HFFc6 (cell line): ENCODE data around the gene CSTF2. TPM values are rescaled to one million over a fixed set of nuclear protein-coding genes. Genes with fewer than 3 reads are reported as not detected.
"Not testable (repeated sequence)": the region's sequence is repeated elsewhere in the genome, so short reads cannot be mapped to it uniquely, and the experiment has no call there.

Experiments used
- DNase-seq: peaks from one replicate; pipeline ENCODE4 v3.0.0-alpha.2; 2018
- H3K27ac Mint-ChIP-seq: 2 replicates; pipeline ENCODE4 v1.8.0; 2020; ENCODE audit warnings: mild to moderate bottlenecking, mixed read lengths
- H3K27me3 Mint-ChIP-seq: 2 replicates; pipeline ENCODE4 v1.8.0; 2021; ENCODE audit warnings: mild to moderate bottlenecking, moderate library complexity, mixed read lengths; ENCODE audit not compliant: insufficient read depth
- H3K36me3 Mint-ChIP-seq: 2 replicates; pipeline ENCODE4 v1.8.0; 2021; ENCODE audit warnings: low read depth, mixed read lengths
- H3K4me1 Mint-ChIP-seq: 2 replicates; pipeline ENCODE4 v1.8.0; 2020; ENCODE audit warnings: low read depth, mixed read lengths
- H3K4me3 Mint-ChIP-seq: 2 replicates; pipeline ENCODE4 v1.8.0; 2020; ENCODE audit warnings: mild to moderate bottlenecking, moderate library complexity, mixed read lengths
- H3K9me3 Mint-ChIP-seq: 2 replicates; pipeline ENCODE4 v1.8.0; 2020; ENCODE audit warnings: mild to moderate bottlenecking, mixed read lengths
- long read RNA-seq: library from polyadenylated mRNA; unstranded; transcript quantifications from one replicate; pipeline ENCODE4 v2.0.0, GENCODE V29; 2019
- total RNA-seq, 6 experiments: library from RNA; stranded (reverse); fragmentation: NEBNext Ultra II Directional; extraction: Animal tissue kit (Norgen Biotek cat#: 25700); gene quantifications; 2 replicates in 1 of 6; 3 replicates in 5 of 6; pipeline ENCODE4 v1.2.3, GENCODE V29; 2021
- TF ChIP-seq, protein P1 (sequence below): fragments of 200-600 bp; sonication (generic); IDR thresholded peaks from 2 replicates; pipeline ENCODE4 v1.5.0; 2021; ENCODE audit warnings: antibody characterized with exemption, mild to moderate bottlenecking

The CSTF2 gene, protein sequence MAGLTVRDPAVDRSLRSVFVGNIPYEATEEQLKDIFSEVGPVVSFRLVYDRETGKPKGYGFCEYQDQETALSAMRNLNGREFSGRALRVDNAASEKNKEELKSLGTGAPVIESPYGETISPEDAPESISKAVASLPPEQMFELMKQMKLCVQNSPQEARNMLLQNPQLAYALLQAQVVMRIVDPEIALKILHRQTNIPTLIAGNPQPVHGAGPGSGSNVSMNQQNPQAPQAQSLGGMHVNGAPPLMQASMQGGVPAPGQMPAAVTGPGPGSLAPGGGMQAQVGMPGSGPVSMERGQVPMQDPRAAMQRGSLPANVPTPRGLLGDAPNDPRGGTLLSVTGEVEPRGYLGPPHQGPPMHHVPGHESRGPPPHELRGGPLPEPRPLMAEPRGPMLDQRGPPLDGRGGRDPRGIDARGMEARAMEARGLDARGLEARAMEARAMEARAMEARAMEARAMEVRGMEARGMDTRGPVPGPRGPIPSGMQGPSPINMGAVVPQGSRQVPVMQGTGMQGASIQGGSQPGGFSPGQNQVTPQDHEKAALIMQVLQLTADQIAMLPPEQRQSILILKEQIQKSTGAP
- total RNA-seq, result 10 to 100 TPM; 17.4 to 25.7 (median 24.5) TPM
- long read RNA-seq, transcript CSTF2-201 (14 exons, 1,958 nt), result major isoform, 20 of 24 reads
- long read RNA-seq, partial matches to known transcripts, result 1 of 24 reads
- long read RNA-seq, other reads (novel, unspliced or antisense), result 3 of 24 reads

DNA sequence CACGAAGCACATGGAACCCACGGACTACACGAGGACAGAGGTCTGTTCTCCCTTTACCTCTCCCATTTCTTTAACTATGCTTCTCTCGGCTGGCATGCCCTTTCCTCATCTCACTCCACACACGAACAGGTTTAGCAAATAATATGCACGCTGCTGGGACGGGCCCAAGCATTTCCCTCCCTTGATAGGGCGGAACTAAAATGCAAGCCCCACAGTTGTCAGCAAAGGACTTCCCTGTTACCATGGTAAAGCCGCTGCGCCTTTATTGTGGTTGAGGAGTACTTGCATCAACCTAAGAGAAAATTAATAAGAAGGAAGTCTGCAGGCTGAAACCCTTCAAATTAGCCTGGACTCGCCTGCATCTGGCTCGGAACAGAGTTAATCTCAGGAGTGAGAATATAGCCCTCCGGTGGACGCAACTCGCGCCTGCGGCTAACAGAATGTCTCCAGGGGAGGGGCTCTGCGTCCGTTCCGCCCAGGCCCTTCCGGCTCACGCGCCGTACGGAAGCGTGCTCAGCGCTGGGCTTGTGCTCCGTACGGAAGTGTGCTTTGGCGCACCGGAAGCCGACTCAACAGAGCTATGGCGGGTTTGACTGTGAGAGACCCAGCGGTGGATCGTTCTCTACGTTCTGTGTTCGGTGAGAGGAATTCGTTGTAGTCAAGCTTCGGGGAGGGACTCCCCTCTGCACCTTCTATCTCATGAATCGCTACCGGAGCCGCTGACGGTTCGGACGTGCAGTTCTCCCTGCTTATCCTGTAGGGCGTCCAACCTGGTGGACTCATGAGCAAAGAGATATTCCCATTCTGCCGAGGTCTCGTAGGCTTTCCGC is at the start of gene CSTF2:
TSS of gene CSTF2 (plus strand) at position 555 of the 830 bp plus-strand sequence. CDS start at position 581, 26 bp downstream.
- Mint-ChIP-seq H3K36me3 (no peaks in the 10 kb centered on the region; the same call in 1 of the 2 replicates), H3K27ac (peak within 1 kb of the TSS; percentile 86), H3K4me3 (peak within 1 kb of the TSS; percentile 91), H3K27me3 (peaks cover 3% of the 10 kb centered on the region), H3K4me1 (peaks cover 7% of the 10 kb centered on the region), H3K9me3 (no peaks in the 10 kb centered on the region)
- TF ChIP-seq, protein P1, sequence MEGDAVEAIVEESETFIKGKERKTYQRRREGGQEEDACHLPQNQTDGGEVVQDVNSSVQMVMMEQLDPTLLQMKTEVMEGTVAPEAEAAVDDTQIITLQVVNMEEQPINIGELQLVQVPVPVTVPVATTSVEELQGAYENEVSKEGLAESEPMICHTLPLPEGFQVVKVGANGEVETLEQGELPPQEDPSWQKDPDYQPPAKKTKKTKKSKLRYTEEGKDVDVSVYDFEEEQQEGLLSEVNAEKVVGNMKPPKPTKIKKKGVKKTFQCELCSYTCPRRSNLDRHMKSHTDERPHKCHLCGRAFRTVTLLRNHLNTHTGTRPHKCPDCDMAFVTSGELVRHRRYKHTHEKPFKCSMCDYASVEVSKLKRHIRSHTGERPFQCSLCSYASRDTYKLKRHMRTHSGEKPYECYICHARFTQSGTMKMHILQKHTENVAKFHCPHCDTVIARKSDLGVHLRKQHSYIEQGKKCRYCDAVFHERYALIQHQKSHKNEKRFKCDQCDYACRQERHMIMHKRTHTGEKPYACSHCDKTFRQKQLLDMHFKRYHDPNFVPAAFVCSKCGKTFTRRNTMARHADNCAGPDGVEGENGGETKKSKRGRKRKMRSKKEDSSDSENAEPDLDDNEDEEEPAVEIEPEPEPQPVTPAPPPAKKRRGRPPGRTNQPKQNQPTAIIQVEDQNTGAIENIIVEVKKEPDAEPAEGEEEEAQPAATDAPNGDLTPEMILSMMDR, result no peak; the same call in 1 of the 2 replicates
- DNase-seq, result peak; percentile 69

DNA sequence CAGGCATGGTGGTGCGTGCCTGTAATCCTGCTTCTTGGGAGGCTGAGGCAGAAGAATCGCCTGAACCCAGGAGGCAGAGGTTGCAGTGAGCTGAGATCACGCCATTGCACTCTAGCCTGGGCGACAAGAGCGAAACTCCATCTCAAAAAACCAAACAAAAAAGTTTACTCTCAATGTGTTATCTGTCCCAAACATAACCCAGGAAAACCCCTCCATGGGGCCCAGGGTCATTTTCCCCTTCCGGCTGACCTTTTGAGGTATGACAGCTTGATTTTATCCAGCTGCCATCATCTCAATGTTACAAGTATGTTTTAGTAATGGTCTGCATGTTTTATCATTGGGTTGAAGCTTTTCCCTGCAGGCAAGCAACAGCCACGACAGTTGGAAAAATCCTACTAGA is 23.8 kb upstream of the CSTF2 start:
- not testable (repeated sequence) for DNase-seq, H3K4me1 Mint-ChIP-seq, H3K9me3 Mint-ChIP-seq, H3K27ac Mint-ChIP-seq, H3K4me3 Mint-ChIP-seq, H3K36me3 Mint-ChIP-seq
- peaks cover 19% of the 10 kb centered on the region for H3K27me3 Mint-ChIP-seq

DNA sequence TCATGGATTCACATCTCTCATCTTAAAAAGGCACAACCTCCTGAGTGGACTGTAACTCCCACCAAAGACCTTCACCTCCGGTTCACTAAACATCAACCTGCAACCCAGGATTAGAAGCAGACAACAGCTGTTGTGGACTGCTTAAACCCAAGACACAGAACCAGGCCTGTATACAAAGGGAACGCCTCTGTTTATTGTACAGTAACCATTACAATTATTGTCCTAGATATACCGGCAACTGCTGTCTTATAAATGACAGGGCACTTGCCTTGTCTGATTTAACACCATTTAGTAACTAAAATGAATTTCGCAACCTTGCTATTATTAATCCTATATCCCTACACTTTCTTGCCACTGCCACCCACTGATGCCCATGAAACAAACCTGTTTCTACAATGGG is 22.8 kb upstream of the CSTF2 start:
- DNase-seq, result no peak
- no peaks in the 10 kb centered on the region for H3K36me3 Mint-ChIP-seq
- H3K4me1 Mint-ChIP-seq, result no peaks in the 10 kb centered on the region
- no peaks in the 10 kb centered on the region for H3K9me3 Mint-ChIP-seq
- H3K27me3 Mint-ChIP-seq, result peaks cover 14% of the 10 kb centered on the region; the same call in 1 of the 2 replicates
- H3K4me3 Mint-ChIP-seq, result no peak overlapping the region
- TF ChIP-seq, protein P1, result no peak
- no peak overlapping the region for H3K27ac Mint-ChIP-seq

DNA sequence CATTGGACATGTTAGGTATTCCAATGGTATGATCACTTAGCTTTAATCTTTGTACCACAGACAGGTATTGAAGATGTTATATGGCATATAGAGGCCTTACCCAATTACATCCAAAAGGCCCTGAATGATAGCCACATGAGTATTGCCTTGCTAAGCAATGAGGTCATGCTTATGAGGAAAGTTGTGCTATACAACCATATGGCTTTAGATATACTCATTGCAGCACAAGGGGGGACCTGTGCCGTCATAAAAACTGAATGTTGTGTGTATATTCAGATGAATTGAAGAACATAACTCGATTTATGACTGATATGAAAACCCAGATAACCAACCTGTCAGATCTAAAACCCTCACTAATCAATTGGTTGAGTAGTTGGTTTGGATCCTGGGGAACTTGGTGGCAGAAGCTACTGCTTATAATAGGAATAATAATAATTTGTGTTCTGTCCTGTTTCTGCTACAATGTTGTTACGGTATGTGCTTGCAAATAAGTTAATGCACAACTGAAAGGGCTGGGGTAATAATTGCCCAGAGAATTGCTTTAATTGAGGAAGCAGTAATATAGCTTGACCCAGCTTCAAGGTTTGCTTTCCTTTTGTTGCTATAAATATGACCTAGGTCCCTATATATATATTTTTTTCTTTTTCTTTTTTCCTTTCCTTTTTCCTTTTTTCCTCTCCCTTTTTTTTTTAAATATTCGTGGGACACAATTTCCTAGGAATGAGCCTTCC is 21.5 kb upstream of the CSTF2 start:
- Mint-ChIP-seq H3K36me3 (no peaks in the 10 kb centered on the region), H3K4me1 (no peaks in the 10 kb centered on the region)

DNA sequence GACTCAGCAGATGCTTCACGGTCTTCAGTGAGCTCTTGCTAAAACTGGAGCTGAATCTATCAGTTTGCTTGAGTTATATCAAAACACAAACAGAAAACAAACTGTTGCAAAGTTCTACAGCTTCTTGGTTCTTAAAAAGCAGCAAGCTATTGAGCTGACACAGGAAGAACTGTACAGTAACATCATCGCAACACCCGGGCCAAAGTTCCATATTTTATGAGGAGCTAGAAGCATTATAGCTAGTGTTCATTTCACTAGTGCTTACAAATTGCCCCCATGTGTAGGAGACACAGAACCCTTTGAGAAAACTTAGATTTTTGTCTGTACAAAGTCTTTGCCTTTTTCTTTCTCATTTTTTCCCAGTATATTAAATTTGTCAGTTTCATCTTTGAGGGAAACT is 17.3 kb upstream of the CSTF2 start:
- peaks cover 14% of the 10 kb centered on the region for H3K27me3 Mint-ChIP-seq
- H3K4me1 Mint-ChIP-seq, result no peaks in the 10 kb centered on the region
- TF ChIP-seq, protein P1, result no peak
- H3K36me3 Mint-ChIP-seq, result no peaks in the 10 kb centered on the region
- no peaks in the 10 kb centered on the region for H3K9me3 Mint-ChIP-seq
- no peak for DNase-seq
- no peak overlapping the region for H3K27ac Mint-ChIP-seq
- no peak overlapping the region for H3K4me3 Mint-ChIP-seq

More for the DNA sequence above, 21.5 kb upstream of the CSTF2 start:
- DNase-seq, result no peak
- Mint-ChIP-seq H3K9me3 (no peaks in the 10 kb centered on the region), H3K4me3 (no peak overlapping the region), H3K27me3 (peaks cover 17% of the 10 kb centered on the region), H3K27ac (no peak overlapping the region)
- TF ChIP-seq, protein P1, result no peak
